A673 (cell line): ENCODE measurements around the gene DNAJB14. TPM values are rescaled to one million over a fixed set of nuclear protein-coding genes. Genes with fewer than 3 reads are reported as not detected.
"Not testable (repeated sequence)": the region's sequence is repeated elsewhere in the genome, so short reads cannot be mapped to it uniquely, and the experiment has no call there.

Experiments
- BruUV-seq: library from RNA; stranded (reverse); fragments of 400-500 nt; replicated peaks from 2 replicates; lab custom pipeline; 2021; lab: Mats Ljungman, UMichigan
- CTCF ChIA-PET: fragments of 300-600 bp; sonication (Branson Sonifier 250); formaldehyde crosslinking; loops from one replicate; lab custom pipeline; 2022; ENCODE audit warnings: antibody characterized with exemption; lab: Charles Lee
- POLR2A ChIA-PET: fragments of 300-600 bp; sonication (Branson Sonifier 250); formaldehyde crosslinking; loops from one replicate; lab custom pipeline; 2022; ENCODE audit warnings: antibody characterized with exemption; ENCODE audit not compliant: low non-redundant PET; lab: Charles Lee
- DNase-seq: peaks from one replicate; pipeline ENCODE4 v3.0.0-alpha.2; 2015; ENCODE audit warnings: low spot score
- H3K27ac ChIP-seq: fragments of 200-600 bp; sonication (generic); 2 replicates; pipeline ENCODE4 v1.5.1; 2016; ENCODE audit warnings: mixed run types, low read depth, mild to moderate bottlenecking, mixed read lengths, antibody characterized with exemption, low read length; ENCODE audit not compliant: poor library complexity, severe bottlenecking
- H3K27me3 ChIP-seq: fragments of 200-600 bp; sonication (generic); replicated peaks from 2 replicates; pipeline ENCODE4 v1.6.1; 2017; ENCODE audit warnings: mixed run types, low read depth, mild to moderate bottlenecking, mixed read lengths, antibody characterized with exemption, low read length; ENCODE audit not compliant: insufficient read depth, poor library complexity
- H3K36me3 ChIP-seq: fragments of 200-600 bp; sonication (generic); 2 replicates; pipeline ENCODE4 v1.6.1; 2016; ENCODE audit warnings: mixed run types, mild to moderate bottlenecking, mixed read lengths, antibody characterized with exemption, low read length; ENCODE audit not compliant: insufficient read depth, poor library complexity, severe bottlenecking
- H3K4me1 ChIP-seq: fragments of 200-600 bp; sonication (generic); 2 replicates; pipeline ENCODE4 v1.6.1; 2017; ENCODE audit warnings: mixed run types, mild to moderate bottlenecking, mixed read lengths, antibody characterized with exemption, low read length; ENCODE audit not compliant: insufficient read depth, poor library complexity, severe bottlenecking
- H3K4me3 ChIP-seq: fragments of 200-600 bp; sonication (generic); 2 replicates; pipeline ENCODE4 v1.5.1; 2016; ENCODE audit warnings: low read depth, mixed run types, mild to moderate bottlenecking, mixed read lengths, low read length; ENCODE audit not compliant: poor library complexity, severe bottlenecking
- H3K9me3 ChIP-seq: fragments of 200-600 bp; sonication (generic); 2 replicates; pipeline ENCODE4 v1.6.1; 2016; ENCODE audit warnings: mixed run types, low read depth, mild to moderate bottlenecking, mixed read lengths, antibody characterized with exemption, low read length; ENCODE audit not compliant: poor library complexity, severe bottlenecking
- CTCF ChIP-seq: fragments of 300-800, 200-600 bp; sonication (generic); conservative IDR thresholded peaks from 2 replicates; pipeline ENCODE4 v1.5.1; 2017; ENCODE audit warnings: low read depth, mild to moderate bottlenecking, antibody characterized with exemption, low read length, moderate library complexity, mixed read lengths
- EZH2 ChIP-seq: fragments of 200-600 bp; sonication (generic); IDR thresholded peaks from 2 replicates; pipeline ENCODE4 v1.6.1; 2017; ENCODE audit warnings: borderline replicate concordance, low read depth, mild to moderate bottlenecking, mixed read lengths, antibody characterized with exemption, low read length; ENCODE audit not compliant: poor library complexity, severe bottlenecking
- intact Hi-C: fragments of 100-400 bp; cut with micrococcal nuclease; formaldehyde crosslinking; loops from one replicate; pipeline ENCODE4 v1.10.0; 2022; ENCODE audit not compliant: unreplicated experiment
- total RNA-seq: library from RNA; stranded (reverse); gene quantifications from 2 replicates; pipeline ENCODE4 v1.2.3, GENCODE V29; 2021

DNAJB14 gene
- total RNA-seq, 1 experiment from 2014 or later = 36.4 TPM

GRCh38 chr4:99960648-99961047 is 14.2 kb upstream of the DNAJB14 start:
- Histone ChIP-seq H3K27me3 (no peaks in the 10 kb centered on the region), H3K4me1 (peaks cover 8% of the 10 kb centered on the region), H3K27ac (peak overlapping the region; percentile 68), H3K9me3 (no peaks in the 10 kb centered on the region), H3K36me3 (no peaks in the 10 kb centered on the region), H3K4me3 (no peak overlapping the region)
- DNase-seq = peak; percentile 33
- intact Hi-C loops = no loop called here
- CTCF ChIA-PET = no interaction called here
- BruUV-seq = no TSS peak
- POLR2A ChIA-PET = no interaction called here
- TF ChIP-seq EZH2 (no peak), CTCF (no peak)

- H3K27ac ChIP-seq, H3K4me3 ChIP-seq, DNase-seq, H3K9me3 ChIP-seq, BruUV-seq, H3K36me3 ChIP-seq, CTCF ChIA-PET, H3K27me3 ChIP-seq, POLR2A ChIA-PET, H3K4me1 ChIP-seq, intact Hi-C loops: not testable (repeated sequence)
These were observed 11.8 kb upstream of the DNAJB14 start for GRCh38 chr4:99958207-99958606.

GRCh38 chr4:99950913-99951254 is 4.5 kb upstream of the DNAJB14 start:
- H3K27ac ChIP-seq = peak overlapping the region; percentile 79

More at GRCh38 chr4:99950913-99951254, 4.5 kb upstream of the DNAJB14 start:
- peaks cover 14% of the 10 kb centered on the region for H3K4me1 ChIP-seq
- ChIA-PET CTCF (no interaction called here), POLR2A (interaction anchor here (0.5 to 1.0 kb wide), 7 partner anchors 11 to 936 kb away, joined by 3 to 4 read pairs (median 3); partner anchors contain the start of gene LAMTOR3)
- no peaks in the 10 kb centered on the region for H3K27me3 ChIP-seq
- TSS peak; percentile 59 for BruUV-seq
- no peak for DNase-seq
- H3K4me3 ChIP-seq = peak overlapping the region; percentile 92
- no peak for TF ChIP-seq EZH2
- TF ChIP-seq CTCF = no peak
- H3K9me3 ChIP-seq = no peaks in the 10 kb centered on the region
- peaks cover 22% of the 10 kb centered on the region for H3K36me3 ChIP-seq
- intact Hi-C loops = loop anchor here (5.0 kb wide), 1 partner anchor 546 kb away; no protein-coding TSS in a partner anchor
